Measurements from ENCODE around the gene USP31.

Gene USP31

GRCh38 chr16:23055481-23055880, 93.8 kb downstream of the USP31 start:
- no peak overlapping the region for H3K9ac ChIP-seq (ENCODE audit: low read length)

GRCh38 chr16:23052908-23053580, 96.2 kb downstream of the USP31 start:
- Histone ChIP-seq H3K9ac (ENCODE audit: low read length) (no peak overlapping the region), H3K4me3 (ENCODE audit: low read length) (no peak overlapping the region), H3K4me1 (ENCODE audit: control insufficient read depth, low read depth, low read length) (no peaks in the 10 kb centered on the region), H3K36me3 (ENCODE audit: control insufficient read depth, low read depth, low read length) (no peaks in the 10 kb centered on the region), H3K9me3 (ENCODE audit: control insufficient read depth, low read depth, low read length) (no peaks in the 10 kb centered on the region), H3K27me3 (ENCODE audit: control insufficient read depth, insufficient read depth, low read length) (no peaks in the 10 kb centered on the region), H3K27ac (ENCODE audit: low read length) (no peak overlapping the region)

More at GRCh38 chr16:23055481-23055880, 93.8 kb downstream of the USP31 start:
- Histone ChIP-seq H3K27me3 (ENCODE audit: control insufficient read depth, insufficient read depth, low read length) (no peaks in the 10 kb centered on the region), H3K36me3 (ENCODE audit: control insufficient read depth, low read depth, low read length) (no peaks in the 10 kb centered on the region), H3K4me1 (ENCODE audit: control insufficient read depth, low read depth, low read length) (peaks cover 12% of the 10 kb centered on the region), H3K9me3 (ENCODE audit: control insufficient read depth, low read depth, low read length) (no peaks in the 10 kb centered on the region), H3K4me3 (ENCODE audit: low read length) (no peak overlapping the region), H3K27ac (ENCODE audit: low read length) (no peak overlapping the region)

GRCh38 chr16:23052221-23052620, 97.0 kb downstream of the USP31 start:
- H3K9ac ChIP-seq (ENCODE audit: low read length), result no peak overlapping the region
- no peaks in the 10 kb centered on the region for H3K27me3 ChIP-seq (ENCODE audit: control insufficient read depth, insufficient read depth, low read length)
- no peaks in the 10 kb centered on the region for H3K9me3 ChIP-seq (ENCODE audit: control insufficient read depth, low read depth, low read length)
- no peak overlapping the region for H3K4me3 ChIP-seq (ENCODE audit: low read length)
- no peaks in the 10 kb centered on the region for H3K36me3 ChIP-seq (ENCODE audit: control insufficient read depth, low read depth, low read length)
- H3K4me1 ChIP-seq (ENCODE audit: control insufficient read depth, low read depth, low read length), result no peaks in the 10 kb centered on the region
- H3K27ac ChIP-seq (ENCODE audit: low read length), result no peak overlapping the region

GRCh38 chr16:23051587-23051986, 97.7 kb downstream of the USP31 start:
- Histone ChIP-seq H3K27me3 (ENCODE audit: control insufficient read depth, insufficient read depth, low read length) (no peaks in the 10 kb centered on the region), H3K4me1 (ENCODE audit: control insufficient read depth, low read depth, low read length) (no peaks in the 10 kb centered on the region)

GRCh38 chr16:23048164-23048563, 101.1 kb downstream of the USP31 start:
- H3K9ac ChIP-seq (ENCODE audit: low read length), result no peak overlapping the region
- no peaks in the 10 kb centered on the region for H3K4me1 ChIP-seq (ENCODE audit: control insufficient read depth, low read depth, low read length)
- no peaks in the 10 kb centered on the region for H3K27me3 ChIP-seq (ENCODE audit: control insufficient read depth, insufficient read depth, low read length)
- no peak overlapping the region for H3K27ac ChIP-seq (ENCODE audit: low read length)
- no peaks in the 10 kb centered on the region for H3K9me3 ChIP-seq (ENCODE audit: control insufficient read depth, low read depth, low read length)
- no peaks in the 10 kb centered on the region for H3K36me3 ChIP-seq (ENCODE audit: control insufficient read depth, low read depth, low read length)
- H3K4me3 ChIP-seq (ENCODE audit: low read length), result no peak overlapping the region

More at GRCh38 chr16:23051587-23051986, 97.7 kb downstream of the USP31 start:
- Histone ChIP-seq H3K9me3 (ENCODE audit: control insufficient read depth, low read depth, low read length) (no peaks in the 10 kb centered on the region), H3K9ac (ENCODE audit: low read length) (no peak overlapping the region), H3K27ac (ENCODE audit: low read length) (no peak overlapping the region), H3K4me3 (ENCODE audit: low read length) (no peak overlapping the region), H3K36me3 (ENCODE audit: control insufficient read depth, low read depth, low read length) (no peaks in the 10 kb centered on the region)

- H3K27me3 ChIP-seq (ENCODE audit: control insufficient read depth, insufficient read depth, low read length), result no peaks in the 10 kb centered on the region
- H3K36me3 ChIP-seq (ENCODE audit: control insufficient read depth, low read depth, low read length), result no peaks in the 10 kb centered on the region
- no peaks in the 10 kb centered on the region for H3K4me1 ChIP-seq (ENCODE audit: control insufficient read depth, low read depth, low read length)
- no peak overlapping the region for H3K4me3 ChIP-seq (ENCODE audit: low read length)
- H3K27ac ChIP-seq (ENCODE audit: low read length), result no peak overlapping the region
- H3K9ac ChIP-seq (ENCODE audit: low read length), result no peak overlapping the region
- no peaks in the 10 kb centered on the region for H3K9me3 ChIP-seq (ENCODE audit: control insufficient read depth, low read depth, low read length)
These were observed 104.2 kb downstream of the USP31 start for GRCh38 chr16:23045025-23045424.

- Histone ChIP-seq H3K36me3 (ENCODE audit: control insufficient read depth, low read depth, low read length) (no peaks in the 10 kb centered on the region), H3K9me3 (ENCODE audit: control insufficient read depth, low read depth, low read length) (no peaks in the 10 kb centered on the region), H3K9ac (ENCODE audit: low read length) (no peak overlapping the region), H3K27me3 (ENCODE audit: control insufficient read depth, insufficient read depth, low read length) (no peaks in the 10 kb centered on the region), H3K4me1 (ENCODE audit: control insufficient read depth, low read depth, low read length) (no peaks in the 10 kb centered on the region), H3K27ac (ENCODE audit: low read length) (no peak overlapping the region), H3K4me3 (ENCODE audit: low read length) (no peak overlapping the region)
These were observed 109.0 kb downstream of the USP31 start for GRCh38 chr16:23040246-23040645.

- Histone ChIP-seq H3K9me3 (ENCODE audit: control insufficient read depth, low read depth, low read length) (no peaks in the 10 kb centered on the region), H3K4me3 (ENCODE audit: low read length) (no peak overlapping the region), H3K27ac (ENCODE audit: low read length) (no peak overlapping the region), H3K36me3 (ENCODE audit: control insufficient read depth, low read depth, low read length) (no peaks in the 10 kb centered on the region), H3K4me1 (ENCODE audit: control insufficient read depth, low read depth, low read length) (no peaks in the 10 kb centered on the region), H3K9ac (ENCODE audit: low read length) (no peak overlapping the region), H3K27me3 (ENCODE audit: control insufficient read depth, insufficient read depth, low read length) (no peaks in the 10 kb centered on the region)
These were observed 110.1 kb downstream of the USP31 start for GRCh38 chr16:23039118-23039517.

GRCh38 chr16:23035240-23035639, 114.0 kb downstream of the USP31 start:
- no peak overlapping the region for H3K4me3 ChIP-seq (ENCODE audit: low read length)
- no peaks in the 10 kb centered on the region for H3K27me3 ChIP-seq (ENCODE audit: control insufficient read depth, insufficient read depth, low read length)
- no peaks in the 10 kb centered on the region for H3K9me3 ChIP-seq (ENCODE audit: control insufficient read depth, low read depth, low read length)
- H3K9ac ChIP-seq (ENCODE audit: low read length), result no peak overlapping the region
- H3K4me1 ChIP-seq (ENCODE audit: control insufficient read depth, low read depth, low read length), result peaks cover 5% of the 10 kb centered on the region
- no peak overlapping the region for H3K27ac ChIP-seq (ENCODE audit: low read length)
- H3K36me3 ChIP-seq (ENCODE audit: control insufficient read depth, low read depth, low read length), result no peaks in the 10 kb centered on the region

GRCh38 chr16:23031508-23032098, 117.6 kb downstream of the USP31 start:
- Histone ChIP-seq H3K4me3 (ENCODE audit: low read length) (peak overlapping the region; percentile 9), H3K27ac (ENCODE audit: low read length) (no peak overlapping the region), H3K36me3 (ENCODE audit: control insufficient read depth, low read depth, low read length) (no peaks in the 10 kb centered on the region), H3K4me1 (ENCODE audit: control insufficient read depth, low read depth, low read length) (peaks cover 5% of the 10 kb centered on the region), H3K9ac (ENCODE audit: low read length) (no peak overlapping the region), H3K27me3 (ENCODE audit: control insufficient read depth, insufficient read depth, low read length) (no peaks in the 10 kb centered on the region), H3K9me3 (ENCODE audit: control insufficient read depth, low read depth, low read length) (no peaks in the 10 kb centered on the region)

GRCh38 chr16:23029733-23030420, 119.4 kb downstream of the USP31 start:
- Histone ChIP-seq H3K27ac (ENCODE audit: low read length) (no peak overlapping the region), H3K4me3 (ENCODE audit: low read length) (no peak overlapping the region), H3K4me1 (ENCODE audit: control insufficient read depth, low read depth, low read length) (peaks cover 5% of the 10 kb centered on the region), H3K9ac (ENCODE audit: low read length) (no peak overlapping the region), H3K27me3 (ENCODE audit: control insufficient read depth, insufficient read depth, low read length) (no peaks in the 10 kb centered on the region), H3K36me3 (ENCODE audit: control insufficient read depth, low read depth, low read length) (no peaks in the 10 kb centered on the region), H3K9me3 (ENCODE audit: control insufficient read depth, low read depth, low read length) (no peaks in the 10 kb centered on the region)
